Measurements from ENCODE around the gene KLF12.

Gene KLF12

DNA sequence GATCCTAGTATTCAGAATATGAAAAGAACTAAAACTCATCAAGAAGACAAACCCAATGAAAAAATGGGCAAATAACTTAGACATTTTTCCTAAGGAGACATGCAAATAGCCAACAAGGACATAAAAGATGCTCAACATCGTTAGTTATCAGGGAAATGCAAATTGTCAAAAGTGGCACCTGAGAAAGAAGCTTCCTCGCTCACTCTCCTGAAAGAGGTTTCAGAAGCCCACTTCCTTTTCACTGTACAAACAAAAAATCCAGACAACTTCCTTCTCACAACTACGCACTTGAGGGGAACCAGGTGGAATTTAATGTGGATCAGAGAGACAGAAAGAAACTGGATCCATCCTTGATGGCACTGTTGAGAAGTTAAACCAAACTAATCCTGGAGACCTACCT lies 41.5 kb downstream of the KLF12 start:
- no peak for TF ChIP-seq CEBPB (IDR thresholded peaks at IDR 0.05)
- TF ChIP-seq, protein P1, sequence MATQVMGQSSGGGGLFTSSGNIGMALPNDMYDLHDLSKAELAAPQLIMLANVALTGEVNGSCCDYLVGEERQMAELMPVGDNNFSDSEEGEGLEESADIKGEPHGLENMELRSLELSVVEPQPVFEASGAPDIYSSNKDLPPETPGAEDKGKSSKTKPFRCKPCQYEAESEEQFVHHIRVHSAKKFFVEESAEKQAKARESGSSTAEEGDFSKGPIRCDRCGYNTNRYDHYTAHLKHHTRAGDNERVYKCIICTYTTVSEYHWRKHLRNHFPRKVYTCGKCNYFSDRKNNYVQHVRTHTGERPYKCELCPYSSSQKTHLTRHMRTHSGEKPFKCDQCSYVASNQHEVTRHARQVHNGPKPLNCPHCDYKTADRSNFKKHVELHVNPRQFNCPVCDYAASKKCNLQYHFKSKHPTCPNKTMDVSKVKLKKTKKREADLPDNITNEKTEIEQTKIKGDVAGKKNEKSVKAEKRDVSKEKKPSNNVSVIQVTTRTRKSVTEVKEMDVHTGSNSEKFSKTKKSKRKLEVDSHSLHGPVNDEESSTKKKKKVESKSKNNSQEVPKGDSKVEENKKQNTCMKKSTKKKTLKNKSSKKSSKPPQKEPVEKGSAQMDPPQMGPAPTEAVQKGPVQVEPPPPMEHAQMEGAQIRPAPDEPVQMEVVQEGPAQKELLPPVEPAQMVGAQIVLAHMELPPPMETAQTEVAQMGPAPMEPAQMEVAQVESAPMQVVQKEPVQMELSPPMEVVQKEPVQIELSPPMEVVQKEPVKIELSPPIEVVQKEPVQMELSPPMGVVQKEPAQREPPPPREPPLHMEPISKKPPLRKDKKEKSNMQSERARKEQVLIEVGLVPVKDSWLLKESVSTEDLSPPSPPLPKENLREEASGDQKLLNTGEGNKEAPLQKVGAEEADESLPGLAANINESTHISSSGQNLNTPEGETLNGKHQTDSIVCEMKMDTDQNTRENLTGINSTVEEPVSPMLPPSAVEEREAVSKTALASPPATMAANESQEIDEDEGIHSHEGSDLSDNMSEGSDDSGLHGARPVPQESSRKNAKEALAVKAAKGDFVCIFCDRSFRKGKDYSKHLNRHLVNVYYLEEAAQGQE (IDR thresholded peaks at IDR 0.05; ENCODE audit: low read depth) = no peak
- no peak for TF ChIP-seq ZBTB7A (IDR thresholded peaks at IDR 0.05; ENCODE audit: low read depth)
- TF ChIP-seq EGR1 (IDR thresholded peaks at IDR 0.05) = no peak
- TF ChIP-seq FOXM1 (IDR thresholded peaks at IDR 0.05; ENCODE audit: borderline replicate concordance, low read depth) = no peak

DNA sequence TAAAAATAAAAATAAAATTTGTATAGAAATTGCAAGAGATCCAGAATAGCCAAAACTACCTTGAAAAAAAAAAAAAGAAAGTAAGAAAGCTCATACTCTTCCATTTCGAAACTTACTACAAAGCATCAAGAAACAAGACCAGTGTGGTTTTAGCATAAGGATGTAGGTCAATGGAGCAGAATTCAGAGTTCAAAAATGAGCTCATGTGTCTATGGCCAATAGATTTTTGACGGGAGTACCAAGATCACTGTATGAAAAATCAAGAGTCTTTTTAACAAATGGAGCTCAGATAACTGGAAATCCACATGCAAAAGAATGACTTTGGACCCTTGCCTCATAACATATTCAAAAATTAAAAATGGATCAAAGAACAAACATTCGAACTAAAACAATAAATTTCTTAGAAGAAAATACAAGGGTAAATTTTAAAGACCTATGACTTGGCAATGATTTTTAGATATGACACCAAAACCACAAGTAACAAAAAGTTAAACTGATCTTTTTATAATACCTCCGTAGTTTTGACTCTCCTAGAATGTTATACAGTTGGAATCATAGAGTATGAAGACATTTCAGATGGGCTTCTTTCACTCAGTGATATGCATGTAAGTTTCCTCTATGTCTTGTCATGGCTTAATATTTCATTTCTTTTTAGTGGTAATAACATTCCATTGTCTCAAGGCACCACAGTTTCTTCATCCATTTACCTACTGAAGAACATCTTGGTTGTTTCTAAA lies 43.2 kb downstream of the KLF12 start:
- TF ChIP-seq, protein P2, sequence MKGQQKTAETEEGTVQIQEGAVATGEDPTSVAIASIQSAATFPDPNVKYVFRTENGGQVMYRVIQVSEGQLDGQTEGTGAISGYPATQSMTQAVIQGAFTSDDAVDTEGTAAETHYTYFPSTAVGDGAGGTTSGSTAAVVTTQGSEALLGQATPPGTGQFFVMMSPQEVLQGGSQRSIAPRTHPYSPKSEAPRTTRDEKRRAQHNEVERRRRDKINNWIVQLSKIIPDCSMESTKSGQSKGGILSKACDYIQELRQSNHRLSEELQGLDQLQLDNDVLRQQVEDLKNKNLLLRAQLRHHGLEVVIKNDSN (IDR thresholded peaks at IDR 0.05) = no peak
- TF ChIP-seq EGR1 (IDR thresholded peaks at IDR 0.05) = no peak
- TF ChIP-seq CEBPB (IDR thresholded peaks at IDR 0.05) = no peak
- no peak for TF ChIP-seq FOXM1 (IDR thresholded peaks at IDR 0.05; ENCODE audit: borderline replicate concordance, low read depth)
- TF ChIP-seq TEAD4 (IDR thresholded peaks at IDR 0.05) = no peak
- TF ChIP-seq ZBTB7A (IDR thresholded peaks at IDR 0.05; ENCODE audit: low read depth) = no peak
- no peak for TF ChIP-seq RAD21 (IDR thresholded peaks at IDR 0.05; ENCODE audit: low read depth)
- TF ChIP-seq TAF1 (IDR thresholded peaks at IDR 0.05; ENCODE audit: low read depth) = no peak

DNA sequence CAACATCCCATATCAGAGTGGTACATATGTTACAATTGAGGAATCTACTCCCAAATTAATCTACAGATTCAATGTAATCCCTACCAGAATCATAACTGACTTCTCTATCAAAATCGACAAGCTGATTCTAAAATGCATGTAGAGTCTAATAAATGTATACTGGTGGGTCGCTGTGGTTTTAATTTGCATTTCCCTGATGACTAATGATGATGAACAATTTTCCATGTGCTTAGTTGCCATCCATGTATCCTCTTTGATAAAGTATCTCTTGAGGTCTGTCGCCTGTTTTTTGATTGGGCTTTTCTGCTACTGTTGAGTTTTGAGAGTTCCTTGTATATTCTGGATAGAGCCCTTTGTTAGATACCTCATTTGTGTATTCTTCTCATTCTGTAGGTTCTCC lies 43.8 kb downstream of the KLF12 start:
- TF ChIP-seq EGR1 (IDR thresholded peaks at IDR 0.05) = no peak
- no peak for TF ChIP-seq TEAD4 (IDR thresholded peaks at IDR 0.05)
- no peak for TF ChIP-seq ZBTB7A (IDR thresholded peaks at IDR 0.05; ENCODE audit: low read depth)
- TF ChIP-seq EP300 (IDR thresholded peaks at IDR 0.05; ENCODE audit: borderline replicate concordance) = no peak
- no peak for TF ChIP-seq CREB1 (IDR thresholded peaks at IDR 0.05; ENCODE audit: low read depth)
- no peak for TF ChIP-seq FOXM1 (IDR thresholded peaks at IDR 0.05; ENCODE audit: borderline replicate concordance, low read depth)
- TF ChIP-seq TAF1 (IDR thresholded peaks at IDR 0.05; ENCODE audit: low read depth) = no peak
- no peak for TF ChIP-seq NFIC (IDR thresholded peaks at IDR 0.05)

DNA sequence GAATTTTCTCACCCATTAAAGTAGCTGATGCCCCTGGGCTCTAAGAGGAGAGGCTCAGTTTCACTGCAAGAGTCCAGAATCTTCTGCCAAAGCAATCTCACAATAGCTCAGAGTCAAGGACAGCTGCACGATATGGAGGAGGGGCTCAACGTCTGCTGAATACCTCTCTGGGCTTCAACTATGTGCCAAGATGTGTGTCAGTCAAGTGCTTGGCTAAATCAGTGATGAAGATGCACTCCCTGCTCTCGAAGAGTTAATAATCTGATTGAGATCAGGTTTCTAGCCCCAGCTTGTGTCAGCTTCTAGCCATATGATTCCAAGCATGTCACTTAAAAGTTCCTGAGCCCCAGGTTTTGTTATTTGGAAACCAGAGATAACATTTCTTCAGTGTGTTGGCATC lies 46.8 kb downstream of the KLF12 start:
- TF ChIP-seq CEBPB (IDR thresholded peaks at IDR 0.05) (no peak), TCF12 (IDR thresholded peaks at IDR 0.05; ENCODE audit: low read depth) (no peak), FOXM1 (IDR thresholded peaks at IDR 0.05; ENCODE audit: borderline replicate concordance, low read depth) (no peak), RAD21 (IDR thresholded peaks at IDR 0.05; ENCODE audit: low read depth) (no peak)
- TF ChIP-seq, protein P1 (IDR thresholded peaks at IDR 0.05; ENCODE audit: low read depth) = no peak
- TF ChIP-seq, protein P2 (IDR thresholded peaks at IDR 0.05) = no peak
- TF ChIP-seq, protein P3, sequence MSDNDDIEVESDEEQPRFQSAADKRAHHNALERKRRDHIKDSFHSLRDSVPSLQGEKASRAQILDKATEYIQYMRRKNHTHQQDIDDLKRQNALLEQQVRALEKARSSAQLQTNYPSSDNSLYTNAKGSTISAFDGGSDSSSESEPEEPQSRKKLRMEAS (IDR thresholded peaks at IDR 0.05) = no peak
